ENCODE data around the gene ATG3. TPM values are rescaled to one million over a fixed set of nuclear protein-coding genes. Genes with fewer than 3 reads are reported as not detected.

Gene ATG3
- total and polyA plus RNA-seq, 2 of the 8 experiments (the other 6 are each of a cell fraction or from before 2014, with no cell fraction given), result 27.3 to 55.3 TPM

DNA sequence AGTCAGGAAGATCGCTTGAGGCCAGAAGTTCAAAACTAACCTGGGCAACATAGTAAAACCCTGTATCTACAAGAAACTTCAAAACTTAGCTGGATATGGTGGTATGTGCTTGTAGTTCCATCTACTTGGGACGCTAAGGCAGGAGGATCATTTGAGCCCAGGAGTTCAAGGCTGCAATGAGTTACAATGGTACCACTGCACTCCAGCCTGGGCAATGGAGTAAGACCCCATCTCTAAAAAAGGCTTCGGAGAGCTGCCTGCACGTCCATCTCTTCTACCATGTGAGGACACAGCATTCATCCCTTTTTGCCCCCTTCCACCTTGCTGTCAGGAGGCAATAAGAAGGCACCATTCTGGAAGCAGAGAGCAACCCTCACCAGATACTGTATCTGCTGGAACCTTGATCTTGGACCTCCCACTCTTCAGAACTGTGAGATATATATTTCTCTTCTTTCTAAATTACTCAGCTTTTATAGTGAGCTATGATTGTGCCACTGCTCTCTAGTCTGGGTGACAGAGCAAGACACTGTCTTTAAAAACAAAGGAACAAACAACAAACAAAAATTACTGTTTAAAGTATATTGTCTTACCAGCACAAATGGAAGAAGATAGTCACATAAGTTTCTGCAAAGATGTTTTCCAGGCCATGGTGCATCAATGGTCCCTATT lies 58.3 kb downstream of the ATG3 start:
- H3K9me3 ChIP-seq (ENCODE audit: insufficient read depth in 2 of 2, low read depth in 1 of 2, low read length in 1 of 2), result no peaks in the 10 kb centered on the region; a peak in 1 of 4 replicates
- H3K9ac ChIP-seq (replicated peaks in 1 of 4; ENCODE audit: extremely low read depth in 1 of 4, low read depth in 3 of 4, low read length in 3 of 4), result no peak overlapping the region
- H4K20me1 ChIP-seq (replicated peaks in 1 of 2; ENCODE audit: control insufficient read depth in 1 of 2, insufficient read depth in 2 of 2, low read length in 2 of 2), result no peaks in the 10 kb centered on the region
- WGBS, 2 experiments (ENCODE audit: extremely low coverage in 1 of 2, insufficient coverage in 1 of 2, insufficient read length in 1 of 2, insufficient replicate concordance in 2 of 2, low coverage in 1 of 2, low lambda C conversion rate in 2 of 2, missing lambda C conversion rate in 1 of 2), result 96% methylated on average over 4 of the region's 4 CpGs; no CpG with 5 or more reads in 1 of the 2 experiments
- H3K14ac ChIP-seq (ENCODE audit: insufficient read length), result no peak overlapping the region
- POLR2A ChIA-PET (ENCODE audit: partially characterized antibody), result no interaction called here
- no peak overlapping the region for H2AK5ac ChIP-seq (ENCODE audit: low read depth, low read length)
- no peak overlapping the region for H2BK5ac ChIP-seq (ENCODE audit: low read depth, low read length)
- no peak overlapping the region for H2BK12ac ChIP-seq (ENCODE audit: low read depth, low read length)
- no peak for FAIRE-seq
- H2BK20ac ChIP-seq (ENCODE audit: low read length), result no peak overlapping the region
- no peak overlapping the region for H3K23ac ChIP-seq (ENCODE audit: insufficient read length)
- no peaks in the 10 kb centered on the region for H3K36me3 ChIP-seq (ENCODE audit: control insufficient read depth in 2 of 4, insufficient read depth in 4 of 4, low read length in 3 of 4)
- H2BK15ac ChIP-seq (ENCODE audit: low read length), result no peak overlapping the region
- no peak overlapping the region for H4K5ac ChIP-seq (ENCODE audit: insufficient read length, low read depth, low read length)
- no peak overlapping the region for H3K27ac ChIP-seq (ENCODE audit: low read depth, low read length)
- H4K8ac ChIP-seq (ENCODE audit: extremely low read depth, insufficient read depth, low read length), result no peak overlapping the region
- TF ChIP-seq CREB1 (IDR thresholded peaks at IDR 0.05), result no peak
- TF ChIP-seq KDM5A (IDR thresholded peaks at IDR 0.05; ENCODE audit: low read length), result no peak
- no peak for TF ChIP-seq CHD1 (IDR thresholded peaks at IDR 0.05; ENCODE audit: low read depth, low read length)
- TF ChIP-seq POLR2A (IDR thresholded peaks at IDR 0.05; ENCODE audit: control extremely low read depth in 1 of 2, low read depth in 2 of 2, low read length in 2 of 2), result no peak
- no peak for TF ChIP-seq RAD21 (IDR thresholded peaks at IDR 0.05 in 1 of 2, conservative IDR thresholded peaks at IDR 0.05 in 1 of 2; ENCODE audit: low read depth in 2 of 2, low read length in 2 of 2)
- CTCF ChIA-PET (ENCODE audit: partially characterized antibody), result interaction anchor here (0.6 to 1.9 kb wide), 8 partner anchors 20 to 460 kb away, joined by 3 to 8 read pairs (median 3); no protein-coding TSS in a partner anchor
- H3K4me3 ChIP-seq (ENCODE audit: extremely low read depth in 1 of 4, insufficient read depth in 2 of 4, low read depth in 3 of 4, low read length in 4 of 4), result no peak overlapping the region
- H3K4me2 ChIP-seq (ENCODE audit: insufficient read depth in 1 of 2, low read depth in 2 of 2, low read length in 2 of 2), result no peak overlapping the region
- H3K4ac ChIP-seq (replicated peaks; ENCODE audit: insufficient read length, low read depth, low read length), result no peak overlapping the region
- no peaks in the 10 kb centered on the region for H3K23me2 ChIP-seq (ENCODE audit: low read depth, low read length)
- H3K27me3 ChIP-seq (replicated peaks in 1 of 4; ENCODE audit: control insufficient read depth in 3 of 4, extremely low read depth in 1 of 4, insufficient read depth in 3 of 4, low read length in 3 of 4), result peaks cover 0 to 1% (median 0%) of the 10 kb centered on the region in 4 experiments; a peak in 1 of 7 replicates
- H3K4me1 ChIP-seq (replicated peaks in 1 of 4; ENCODE audit: control insufficient read depth in 3 of 4, insufficient read depth in 4 of 4, low read length in 3 of 4), result 0 out of 7 replicates have a peak, but pooled peaks cover 0 to 2% (median 0%) of the 10 kb centered on the region in 4 experiments
- no peak overlapping the region for H2AFZ ChIP-seq (ENCODE audit: low read length)
- no peak overlapping the region for H4K91ac ChIP-seq (replicated peaks; ENCODE audit: insufficient read length, low read length)
- no peak overlapping the region for H2BK120ac ChIP-seq (replicated peaks; ENCODE audit: low read depth, low read length)
- no peak overlapping the region for H3K18ac ChIP-seq (ENCODE audit: extremely low read depth, low read length)
- H3K79me2 ChIP-seq (ENCODE audit: control insufficient read depth in 1 of 2, insufficient read depth in 2 of 2, low read length in 2 of 2), result no peaks in the 10 kb centered on the region
- H3K56ac ChIP-seq (replicated peaks; ENCODE audit: insufficient read length, low read depth, low read length), result no peak overlapping the region
- H3K79me1 ChIP-seq (ENCODE audit: low read depth, low read length), result no peaks in the 10 kb centered on the region
- no peak for DNase-seq (ENCODE audit: low read depth in 1 of 2, low spot score in 2 of 2)
